ENCODE data around the gene EFCAB6.

DNA sequence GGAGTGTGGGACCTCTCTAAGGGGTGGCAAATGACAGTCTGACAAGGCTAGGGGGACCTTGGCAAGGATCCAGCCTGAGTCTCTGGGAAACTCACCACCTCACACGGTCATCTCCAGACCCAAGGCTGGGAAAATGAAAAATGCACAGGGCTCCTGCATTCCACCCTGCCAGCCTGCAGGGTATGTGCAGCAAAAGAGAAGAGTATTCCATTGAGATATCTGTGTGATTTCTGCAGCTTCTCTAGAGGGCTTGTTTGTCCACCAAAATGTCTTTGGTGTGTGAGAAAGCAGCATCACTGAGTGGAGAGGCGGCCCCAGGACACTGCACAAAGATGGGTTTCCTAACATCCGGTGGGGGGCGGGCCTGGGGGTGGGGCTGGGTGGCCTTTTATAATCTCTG, 177.8 kb downstream of the EFCAB6 start:
- TF ChIP-seq, protein P1, sequence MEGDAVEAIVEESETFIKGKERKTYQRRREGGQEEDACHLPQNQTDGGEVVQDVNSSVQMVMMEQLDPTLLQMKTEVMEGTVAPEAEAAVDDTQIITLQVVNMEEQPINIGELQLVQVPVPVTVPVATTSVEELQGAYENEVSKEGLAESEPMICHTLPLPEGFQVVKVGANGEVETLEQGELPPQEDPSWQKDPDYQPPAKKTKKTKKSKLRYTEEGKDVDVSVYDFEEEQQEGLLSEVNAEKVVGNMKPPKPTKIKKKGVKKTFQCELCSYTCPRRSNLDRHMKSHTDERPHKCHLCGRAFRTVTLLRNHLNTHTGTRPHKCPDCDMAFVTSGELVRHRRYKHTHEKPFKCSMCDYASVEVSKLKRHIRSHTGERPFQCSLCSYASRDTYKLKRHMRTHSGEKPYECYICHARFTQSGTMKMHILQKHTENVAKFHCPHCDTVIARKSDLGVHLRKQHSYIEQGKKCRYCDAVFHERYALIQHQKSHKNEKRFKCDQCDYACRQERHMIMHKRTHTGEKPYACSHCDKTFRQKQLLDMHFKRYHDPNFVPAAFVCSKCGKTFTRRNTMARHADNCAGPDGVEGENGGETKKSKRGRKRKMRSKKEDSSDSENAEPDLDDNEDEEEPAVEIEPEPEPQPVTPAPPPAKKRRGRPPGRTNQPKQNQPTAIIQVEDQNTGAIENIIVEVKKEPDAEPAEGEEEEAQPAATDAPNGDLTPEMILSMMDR (IDR thresholded peaks at IDR 0.05 in 8 of 11, conservative IDR thresholded peaks at IDR 0.05 in 3 of 11), result no peak
- TF ChIP-seq POLR2A (IDR thresholded peaks at IDR 0.05) (no peak), POLR2AphosphoS5 (IDR thresholded peaks at IDR 0.05) (no peak)
